H9 (cell line): ENCODE results near the gene HAUS7. TPM values are rescaled to one million over a fixed set of nuclear protein-coding genes. Genes with fewer than 3 reads are reported as not detected.

Experiments used
- DNase-seq: peaks from one replicate; pipeline ENCODE4 v3.0.0-alpha.2; 2017
- H2AFZ ChIP-seq: one replicate; pipeline ENCODE4 v1.6.1; 2013; ENCODE audit warnings: mild to moderate bottlenecking, low read length, control low read depth, moderate library complexity
- H2AK5ac ChIP-seq: 2 replicates; pipeline ENCODE4 v1.6.1; 2013; ENCODE audit warnings: low read length, control low read depth, mixed read lengths; ENCODE audit not compliant: insufficient read length
- H2BK120ac ChIP-seq: one replicate; pipeline ENCODE4 v1.6.1; 2013; ENCODE audit warnings: low read depth, mild to moderate bottlenecking, low read length, control low read depth, inconsistent platforms; ENCODE audit not compliant: poor library complexity, severe bottlenecking
- H2BK12ac ChIP-seq: 2 replicates; pipeline ENCODE4 v1.6.1; 2013; ENCODE audit warnings: low read length, control low read depth, mixed read lengths, low read depth; ENCODE audit not compliant: insufficient read length
- H2BK15ac ChIP-seq: 2 replicates; pipeline ENCODE4 v1.6.1; 2013; ENCODE audit warnings: low read depth, low read length, control low read depth
- H2BK20ac ChIP-seq: one replicate; pipeline ENCODE4 v1.6.1; 2013; ENCODE audit warnings: low read depth, mild to moderate bottlenecking, low read length, control low read depth, inconsistent platforms; ENCODE audit not compliant: poor library complexity, severe bottlenecking
- H2BK5ac ChIP-seq: 2 replicates; pipeline ENCODE4 v1.6.1; 2013; ENCODE audit warnings: low read length, control low read depth, mixed read lengths; ENCODE audit not compliant: insufficient read length
- H3K14ac ChIP-seq: 2 replicates; pipeline ENCODE4 v1.6.1; 2013; ENCODE audit warnings: low read length, control low read depth; ENCODE audit not compliant: insufficient read depth
- H3K18ac ChIP-seq: 2 replicates; pipeline ENCODE4 v1.6.1; 2013; ENCODE audit warnings: low read depth, mild to moderate bottlenecking, mixed read lengths, low read length, control low read depth; ENCODE audit not compliant: insufficient read length
- H3K23ac ChIP-seq: 2 replicates; pipeline ENCODE4 v1.6.1; 2013; ENCODE audit warnings: low read length, control low read depth, mixed read lengths, low read depth; ENCODE audit not compliant: insufficient read length
- H3K23me2 ChIP-seq: 2 replicates; pipeline ENCODE4 v1.6.1; 2013; ENCODE audit warnings: low read depth, mild to moderate bottlenecking, mixed read lengths, low read length, control low read depth; ENCODE audit not compliant: insufficient read length, poor library complexity, severe bottlenecking
- H3K27ac ChIP-seq: 2 replicates; pipeline ENCODE4 v1.5.1; 2013; ENCODE audit warnings: low read length, control low read depth, mixed read lengths, low read depth; ENCODE audit not compliant: insufficient read length
- H3K27me3 ChIP-seq: 2 replicates; pipeline ENCODE4 v1.6.1; 2013; ENCODE audit warnings: low read length, control low read depth, inconsistent platforms; ENCODE audit not compliant: insufficient read depth
- H3K4ac ChIP-seq: 2 replicates; pipeline ENCODE4 v1.6.1; 2013; ENCODE audit warnings: low read depth, mild to moderate bottlenecking, control low read depth, inconsistent platforms, low read length, moderate library complexity
- H3K4me1 ChIP-seq: 2 replicates; pipeline ENCODE4 v1.6.1; 2013; ENCODE audit warnings: low read length, control low read depth, inconsistent platforms; ENCODE audit not compliant: insufficient read depth
- H3K4me2 ChIP-seq: 2 replicates; pipeline ENCODE4 v1.6.1; 2013; ENCODE audit warnings: low read length, control low read depth, mixed read lengths; ENCODE audit not compliant: insufficient read length, insufficient read depth
- H3K56ac ChIP-seq: 2 replicates; pipeline ENCODE4 v1.6.1; 2013; ENCODE audit warnings: low read depth, mild to moderate bottlenecking, mixed read lengths, low read length, control low read depth; ENCODE audit not compliant: insufficient read length
- H3K79me1 ChIP-seq: 2 replicates; pipeline ENCODE4 v1.6.1; 2013; ENCODE audit warnings: low read depth, mild to moderate bottlenecking, moderate library complexity, low read length, control low read depth, inconsistent platforms; ENCODE audit not compliant: insufficient read depth, poor library complexity, severe bottlenecking
- H3K79me2 ChIP-seq: 2 replicates; pipeline ENCODE4 v1.6.1; 2013; ENCODE audit warnings: low read length, control low read depth, inconsistent platforms; ENCODE audit not compliant: insufficient read depth
- H3K9ac ChIP-seq: 2 replicates; pipeline ENCODE4 v1.6.1; 2013; ENCODE audit warnings: low read length, control low read depth, mixed read lengths; ENCODE audit not compliant: insufficient read length; ENCODE audit errors: extremely low read depth
- H3K9me3 ChIP-seq: one replicate; pipeline ENCODE4 v1.6.1; 2013; ENCODE audit warnings: low read depth, low read length, inconsistent platforms; ENCODE audit not compliant: control insufficient read depth
- H3T11ph ChIP-seq: one replicate; pipeline ENCODE4 v1.6.1; 2013; ENCODE audit warnings: mild to moderate bottlenecking, low read length, control low read depth, inconsistent platforms
- H4K20me1 ChIP-seq: one replicate; pipeline ENCODE4 v1.6.1; 2013; ENCODE audit not compliant: control insufficient read depth, insufficient read length, insufficient read depth
- H4K5ac ChIP-seq: 2 replicates; pipeline ENCODE4 v1.6.1; 2013; ENCODE audit warnings: low read depth, mild to moderate bottlenecking, mixed read lengths, low read length, control low read depth; ENCODE audit not compliant: insufficient read length
- H4K8ac ChIP-seq: replicated peaks from 2 replicates; pipeline ENCODE4 v1.6.1; 2013; ENCODE audit warnings: low read length, control low read depth, mixed read lengths, low read depth; ENCODE audit not compliant: insufficient read length
- H4K91ac ChIP-seq: 2 replicates; pipeline ENCODE4 v1.6.1; 2013; ENCODE audit warnings: low read depth, mild to moderate bottlenecking, moderate library complexity, mixed read lengths, low read length, control low read depth; ENCODE audit not compliant: insufficient read length
- H3K27ac Mint-ChIP-seq, 3 experiments: 2 replicates in 2 of 3; 3 replicates in 1 of 3; pipeline ENCODE4 v1.8.0; 2020 to 2021; ENCODE audit warnings: mixed read lengths in 3 of 3, mild to moderate bottlenecking in 1 of 3, moderate library complexity in 1 of 3
- H3K27me3 Mint-ChIP-seq: 2 replicates; pipeline ENCODE4 v1.8.0; 2021; ENCODE audit warnings: low read depth, mild to moderate bottlenecking, moderate library complexity, mixed read lengths
- H3K36me3 Mint-ChIP-seq, 3 experiments: 2 replicates in 2 of 3; 3 replicates in 1 of 3; pipeline ENCODE4 v1.8.0; 2020 to 2021; ENCODE audit warnings: low read depth in 3 of 3, mixed read lengths in 3 of 3; ENCODE audit not compliant: insufficient read depth in 1 of 3
- H3K4me1 Mint-ChIP-seq, 2 experiments: 2 replicates each; pipeline ENCODE4 v1.8.0; 2020; ENCODE audit warnings: mixed read lengths in 2 of 2
- H3K4me3 Mint-ChIP-seq, 2 experiments: 2 replicates in 1 of 2; 3 replicates in 1 of 2; pipeline ENCODE4 v1.8.0; 2020 to 2021; ENCODE audit warnings: mild to moderate bottlenecking in 2 of 2, mixed read lengths in 2 of 2, moderate library complexity in 1 of 2
- H3K9me3 Mint-ChIP-seq, 2 experiments: 2 replicates in 1 of 2; 3 replicates in 1 of 2; pipeline ENCODE4 v1.8.0; 2020; ENCODE audit warnings: mild to moderate bottlenecking in 2 of 2, mixed read lengths in 2 of 2, moderate library complexity in 1 of 2
- CTCF ChIP-seq: fragments of 200-600 bp; sonication (generic); conservative IDR thresholded peaks from 3 replicates; pipeline ENCODE4 v1.8.0; 2021; ENCODE audit warnings: antibody characterized with exemption, mild to moderate bottlenecking
- WGBS: extraction: QIAGEN DNeasy Blood & Tissue Kit; methylation state at CpG from one replicate; pipeline ENCODE4 v1.1.7; 2013; ENCODE audit warnings: missing lambda C conversion rate, low lambda C conversion rate, mixed read lengths; ENCODE audit not compliant: insufficient read length; ENCODE audit errors: extremely low coverage; 5-methylcytosine and 5-hydroxymethylcytosine counted together
- total RNA-seq: library from RNA; stranded (reverse); gene quantifications from 2 replicates; pipeline ENCODE4 v1.2.1, GENCODE V29; 2021

The HAUS7 gene
- total RNA-seq, 1 experiment from 2014 or later, result 45.3 TPM

- peaks cover 41% of the 10 kb centered on the region for H3K9me3 ChIP-seq
- no peak overlapping the region; the same call in 1 of the 2 replicates for H3K14ac ChIP-seq
- H2BK120ac ChIP-seq, result no peak overlapping the region
- peaks cover 19% of the 10 kb centered on the region for H3K27me3 Mint-ChIP-seq
- no peak overlapping the region for H2AK5ac ChIP-seq
- no peak overlapping the region for H4K8ac ChIP-seq
- H3K4me2 ChIP-seq, result no peak overlapping the region
- H3K9ac ChIP-seq, result no peak overlapping the region
- H3K27ac Mint-ChIP-seq, result no peak overlapping the region
- peaks cover 6 to 21% of the 10 kb centered on the region in 2 experiments; a peak in 3 of 4 replicates for H3K4me1 Mint-ChIP-seq
- H2BK12ac ChIP-seq, result no peak overlapping the region
- H3K79me2 ChIP-seq, result no peaks in the 10 kb centered on the region
- TF ChIP-seq CTCF, result no peak
- no peak overlapping the region for H3K56ac ChIP-seq
- no peak overlapping the region for H4K91ac ChIP-seq
- no peaks in the 10 kb centered on the region for H4K20me1 ChIP-seq
- H3K23ac ChIP-seq, result no peak overlapping the region
- H3K23me2 ChIP-seq, result no peaks in the 10 kb centered on the region
- H3K4me3 Mint-ChIP-seq, result no peak overlapping the region
- H3K36me3 Mint-ChIP-seq, result peaks cover 4 to 13% (median 6%) of the 10 kb centered on the region in 3 experiments; a peak in 5 of 7 replicates
- no peak overlapping the region for H4K5ac ChIP-seq
- H3T11ph ChIP-seq, result no peak overlapping the region
- H2BK20ac ChIP-seq, result no peak overlapping the region
- DNase-seq, result no peak
- no CpG with 5 or more reads among the region's 12 CpGs for WGBS
- H3K79me1 ChIP-seq, result no peaks in the 10 kb centered on the region
- no peaks in the 10 kb centered on the region for H3K4me1 ChIP-seq
- H2BK15ac ChIP-seq, result no peak overlapping the region
- peaks cover 75 to 80% of the 10 kb centered on the region in 2 experiments for H3K9me3 Mint-ChIP-seq
- no peak overlapping the region for H3K4ac ChIP-seq
- H2BK5ac ChIP-seq, result no peak overlapping the region
- H3K18ac ChIP-seq, result no peak overlapping the region
- H2AFZ ChIP-seq, result no peak overlapping the region
- H3K27me3 ChIP-seq, result peaks cover 4% of the 10 kb centered on the region; the same call in 1 of the 2 replicates
- H3K27ac ChIP-seq, result no peak overlapping the region
Measured at GRCh38 chrX:153416781-153417450, 53.5 kb downstream of the HAUS7 start.
